HEK293T (cell line): ENCODE results near the gene GALNT14.

Experiments used
- BHLHE40 ChIP-seq: fragments of 450-650 bp; IDR thresholded peaks from 2 replicates; pipeline ENCODE4 v1.6.1; 2016; ENCODE audit warnings: mild to moderate bottlenecking, moderate library complexity, borderline replicate concordance
- CTBP1 ChIP-seq: fragments of 450-650 bp; IDR thresholded peaks from 2 replicates; pipeline ENCODE4 v1.6.1; 2016; ENCODE audit warnings: borderline replicate concordance
- ELF4 ChIP-seq: fragments of 450-650 bp; IDR thresholded peaks from 2 replicates; pipeline ENCODE4 v1.6.1; 2017; ENCODE audit warnings: antibody characterized with exemption
- FOXA1 ChIP-seq: fragments of 450-650 bp; IDR thresholded peaks from 2 replicates; pipeline ENCODE4 v1.6.1; 2016; ENCODE audit warnings: mild to moderate bottlenecking
- FOXK2 ChIP-seq: fragments of 450-650 bp; IDR thresholded peaks from 2 replicates; pipeline ENCODE4 v1.6.1; 2016; ENCODE audit warnings: mild to moderate bottlenecking
- FOXM1 ChIP-seq: fragments of 450-650 bp; IDR thresholded peaks from 2 replicates; pipeline ENCODE4 v1.6.1; 2017; ENCODE audit warnings: mild to moderate bottlenecking, borderline replicate concordance
- HDGF ChIP-seq: fragments of 450-650 bp; IDR thresholded peaks from 2 replicates; pipeline ENCODE4 v1.6.1; 2017; ENCODE audit warnings: antibody characterized with exemption, borderline replicate concordance
- L3MBTL2 ChIP-seq: fragments of 450-650 bp; conservative IDR thresholded peaks from 2 replicates; pipeline ENCODE4 v1.6.1; 2016; ENCODE audit warnings: mild to moderate bottlenecking
- NFRKB ChIP-seq: fragments of 450-650 bp; IDR thresholded peaks from 2 replicates; pipeline ENCODE4 v1.6.1; 2016; ENCODE audit warnings: mild to moderate bottlenecking, moderate library complexity
- PKNOX1 ChIP-seq: fragments of 450-650 bp; IDR thresholded peaks from 2 replicates; pipeline ENCODE4 v1.6.1; 2016
- SUZ12 ChIP-seq: fragments of 450-650 bp; IDR thresholded peaks from 2 replicates; pipeline ENCODE4 v1.6.1; 2016; ENCODE audit warnings: mild to moderate bottlenecking
- TARDBP ChIP-seq: fragments of 450-650 bp; IDR thresholded peaks from 2 replicates; pipeline ENCODE4 v1.6.1; 2016

DNA sequence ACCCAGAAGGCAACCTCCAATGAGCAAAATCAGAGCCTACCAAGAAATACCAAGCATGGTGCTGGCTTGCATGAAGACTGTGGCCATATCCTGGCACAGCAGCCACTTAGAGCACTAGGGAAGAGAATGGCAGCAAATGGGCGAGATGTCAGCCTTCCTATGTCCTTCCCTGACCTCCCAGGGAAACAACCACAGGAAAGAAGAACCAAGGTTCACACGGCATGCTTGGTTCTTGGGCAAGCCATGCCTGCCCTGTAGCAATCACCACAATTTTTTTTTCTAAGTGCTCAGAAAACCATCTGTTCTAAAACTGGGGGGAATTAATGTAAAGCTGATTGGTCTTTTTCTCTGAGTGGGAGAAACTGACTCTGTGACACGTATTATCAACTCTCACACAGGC, 27.8 kb downstream of the GALNT14 start:
- TF ChIP-seq ELF4: no peak
- no peak for TF ChIP-seq CTBP1
- TF ChIP-seq HDGF: no peak
- no peak for TF ChIP-seq FOXA1
- no peak for TF ChIP-seq FOXK2
- TF ChIP-seq FOXM1: no peak
- TF ChIP-seq PKNOX1: no peak
- TF ChIP-seq BHLHE40: no peak
- no peak for TF ChIP-seq NFRKB
- TF ChIP-seq TARDBP: no peak
- no peak for TF ChIP-seq SUZ12
- TF ChIP-seq L3MBTL2: no peak
